Mucosa of descending colon (tissue), 3 donors: Measurements from ENCODE around the gene RIF1. TPM values are rescaled to one million over a fixed set of nuclear protein-coding genes. Genes with fewer than 3 reads are reported as not detected.
"Not testable (repeated sequence)": the region's sequence is repeated elsewhere in the genome, so short reads cannot be mapped to it uniquely, and the experiment has no call there.

Experiments used
- ATAC-seq: fragments of 200-7000 bp; cut with Tn5 transposase; one replicate; pipeline ENCODE4 v1.9.1; 2020; ENCODE audit warnings: mild to moderate bottlenecking, moderate library complexity
- DNase-seq, 3 donors: peaks; one replicate each; pipeline ENCODE4 v3.0.0-alpha.2; 2020
- H3K36me3 ChIP-seq: fragments of 200-600 bp; one replicate; pipeline ENCODE4 v1.8.0; 2021; ENCODE audit warnings: low read depth, mild to moderate bottlenecking
- H3K4me1 ChIP-seq: fragments of 200-600 bp; one replicate; pipeline ENCODE4 v1.8.0; 2021; ENCODE audit warnings: low read depth, mild to moderate bottlenecking
- H3K4me3 ChIP-seq: fragments of 200-600 bp; one replicate; pipeline ENCODE4 v1.8.0; 2021; ENCODE audit warnings: mild to moderate bottlenecking
- H3K9me3 ChIP-seq: fragments of 200-600 bp; one replicate; pipeline ENCODE4 v1.8.0; 2021; ENCODE audit warnings: mild to moderate bottlenecking
- intact Hi-C, 2 donors: fragments of 100-400 bp; cut with DNase I in 1 of 2; cut with micrococcal nuclease in 1 of 2; formaldehyde crosslinking; loops; one replicate each; pipeline versions ENCODE4 v1.11.0 to v1.11.1; 2022; cut with DNase I, micrococcal nuclease
- total RNA-seq, 3 donors: library from RNA; stranded (reverse); fragmentation: NEBNext Ultra II Directional in 2 of 3; extraction: Animal tissue kit (Norgen Biotek cat#: 25700) in 2 of 3; gene quantifications; one replicate each; pipeline versions ENCODE4 v1.2.1 to v1.2.4, GENCODE V29; 2021 to 2023
- TF ChIP-seq, protein P1 (sequence below): fragments of 200-600 bp; IDR thresholded peaks from one replicate; pipeline ENCODE4 v1.8.0; 2022; ENCODE audit warnings: antibody characterized with exemption, mild to moderate bottlenecking
- donor health status: DM: no; HTN: no; CAD: no; lungs with moderate emphysema.
- donor health status: DM: no; HTN: no; CAD: no.
- donor health status: DM: no; HTN: yes; CAD: no.

Gene RIF1
- total RNA-seq, 3 donors from 2014 or later = 25.7 to 42.5 (median 32.9) TPM

DNA sequence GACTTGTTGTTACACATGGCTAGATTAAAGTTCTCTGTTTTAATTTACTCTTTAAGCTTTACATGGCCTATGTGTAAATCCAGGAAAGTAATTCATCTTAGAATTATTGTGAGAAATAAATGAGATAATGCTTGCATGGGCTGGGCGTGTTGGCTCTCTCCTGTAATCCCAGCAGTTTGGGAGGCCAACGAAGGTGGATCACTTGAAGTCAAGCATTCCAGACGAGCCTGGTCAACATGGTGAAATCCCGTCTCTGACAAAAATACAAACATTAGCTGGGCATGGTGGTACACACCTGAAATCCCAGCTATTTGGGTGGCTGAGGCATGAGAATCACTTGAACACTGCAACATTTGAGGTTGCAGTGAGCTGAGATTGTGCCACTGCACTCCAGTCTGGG lies 4.3 kb upstream of the RIF1 start:
- no peak overlapping the region for H3K4me3 ChIP-seq
- no peak for ATAC-seq
- no peak for DNase-seq
- TF ChIP-seq, protein P1, sequence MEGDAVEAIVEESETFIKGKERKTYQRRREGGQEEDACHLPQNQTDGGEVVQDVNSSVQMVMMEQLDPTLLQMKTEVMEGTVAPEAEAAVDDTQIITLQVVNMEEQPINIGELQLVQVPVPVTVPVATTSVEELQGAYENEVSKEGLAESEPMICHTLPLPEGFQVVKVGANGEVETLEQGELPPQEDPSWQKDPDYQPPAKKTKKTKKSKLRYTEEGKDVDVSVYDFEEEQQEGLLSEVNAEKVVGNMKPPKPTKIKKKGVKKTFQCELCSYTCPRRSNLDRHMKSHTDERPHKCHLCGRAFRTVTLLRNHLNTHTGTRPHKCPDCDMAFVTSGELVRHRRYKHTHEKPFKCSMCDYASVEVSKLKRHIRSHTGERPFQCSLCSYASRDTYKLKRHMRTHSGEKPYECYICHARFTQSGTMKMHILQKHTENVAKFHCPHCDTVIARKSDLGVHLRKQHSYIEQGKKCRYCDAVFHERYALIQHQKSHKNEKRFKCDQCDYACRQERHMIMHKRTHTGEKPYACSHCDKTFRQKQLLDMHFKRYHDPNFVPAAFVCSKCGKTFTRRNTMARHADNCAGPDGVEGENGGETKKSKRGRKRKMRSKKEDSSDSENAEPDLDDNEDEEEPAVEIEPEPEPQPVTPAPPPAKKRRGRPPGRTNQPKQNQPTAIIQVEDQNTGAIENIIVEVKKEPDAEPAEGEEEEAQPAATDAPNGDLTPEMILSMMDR = no peak
- no peaks in the 10 kb centered on the region for H3K9me3 ChIP-seq
- no peaks in the 10 kb centered on the region for H3K4me1 ChIP-seq
- H3K36me3 ChIP-seq = no peaks in the 10 kb centered on the region
- intact Hi-C loops = no loop called here

DNA sequence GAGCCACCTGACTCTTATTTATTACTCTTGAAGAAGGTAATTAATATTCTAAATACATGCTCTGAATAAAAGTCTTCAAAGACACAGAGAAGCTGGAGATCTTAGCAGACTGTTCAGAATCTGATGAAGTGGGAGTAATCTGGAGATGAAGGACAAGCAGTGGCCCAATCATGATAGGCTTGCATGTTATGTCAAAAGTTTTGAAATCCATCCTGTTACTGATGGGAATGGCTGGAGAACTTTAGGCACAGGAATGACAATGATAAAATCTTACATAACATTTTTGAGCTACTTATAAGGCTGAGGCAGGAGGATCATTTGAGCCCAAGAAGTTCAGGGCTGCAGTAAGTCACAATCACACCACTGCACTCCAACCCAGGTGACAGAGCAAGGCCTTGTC lies 2.4 kb upstream of the RIF1 start:
- Histone ChIP-seq H3K9me3 (no peaks in the 10 kb centered on the region), H3K4me1 (peaks cover 7% of the 10 kb centered on the region), H3K4me3 (no peak overlapping the region), H3K36me3 (no peaks in the 10 kb centered on the region)
- intact Hi-C loops = no loop called here
- ATAC-seq = no peak
- TF ChIP-seq, protein P1 = no peak
- DNase-seq = no peak

DNA sequence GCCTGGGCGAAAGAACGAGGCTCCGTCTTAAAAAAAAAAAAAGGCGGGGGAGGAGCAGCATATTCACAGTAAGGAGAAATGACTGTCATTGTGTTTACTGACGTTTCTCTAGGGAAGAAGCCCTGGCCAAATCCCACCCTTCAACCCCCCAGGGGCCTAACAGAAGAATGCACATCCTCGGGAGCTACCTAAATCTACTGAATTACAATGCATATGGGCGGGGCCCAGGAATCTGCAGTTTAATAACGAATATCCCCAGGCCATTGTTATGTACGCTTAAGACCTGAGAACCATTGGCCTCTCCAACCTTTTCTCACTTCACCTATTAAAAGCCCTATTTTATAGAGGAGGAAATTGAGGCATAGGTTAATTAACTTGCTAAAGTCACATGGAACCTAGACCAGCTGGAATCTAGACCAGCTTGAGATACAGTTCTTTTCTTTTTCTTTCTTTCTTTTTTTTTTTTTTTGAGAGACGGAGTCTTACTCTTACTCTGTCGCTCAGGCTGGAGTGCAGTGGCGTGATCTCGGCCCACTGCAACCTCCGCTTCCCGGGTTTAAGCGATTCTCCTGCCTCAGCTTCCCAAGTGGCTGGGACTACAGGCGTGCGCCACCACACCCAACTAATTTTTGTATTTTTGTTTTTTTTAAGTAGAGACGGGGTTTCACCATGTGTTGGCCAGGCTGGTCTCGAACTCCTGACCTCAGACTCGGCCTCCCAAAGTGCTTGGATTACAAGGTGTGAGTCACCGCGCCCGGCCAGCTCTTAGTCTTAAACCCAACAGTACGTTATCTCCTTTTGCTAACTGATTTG lies 708 bp upstream of the RIF1 start:
- intact Hi-C loops = no loop called here
- ATAC-seq = no peak
- TF ChIP-seq, protein P1 = no peak
- peaks cover 7% of the 10 kb centered on the region for H3K4me1 ChIP-seq
- no peaks in the 10 kb centered on the region for H3K9me3 ChIP-seq
- no peak overlapping the region for H3K4me3 ChIP-seq
- H3K36me3 ChIP-seq = no peaks in the 10 kb centered on the region
- peak in 1 of 3 donors; percentile 28 for DNase-seq

DNA sequence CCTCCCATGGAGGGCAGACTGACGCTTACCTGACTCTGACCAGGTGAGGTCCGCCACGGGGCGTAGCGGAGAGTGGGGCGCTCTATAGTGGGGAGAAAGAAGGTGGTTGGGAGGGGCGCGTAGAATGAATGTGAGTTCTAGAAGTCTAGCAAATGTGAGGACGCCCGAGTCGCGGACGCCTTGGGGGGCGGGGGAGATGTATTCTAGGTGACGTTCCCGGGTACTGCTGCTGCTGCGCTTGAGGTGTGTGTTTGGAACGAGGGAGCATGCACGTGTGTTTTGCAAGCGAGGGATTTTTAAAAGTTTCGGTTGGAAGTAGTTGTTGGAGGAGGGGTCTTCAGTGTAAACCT lies 758 bp downstream of the RIF1 start:
- H3K4me3 ChIP-seq = peak overlapping the region; percentile 89
- TF ChIP-seq, protein P1 = no peak
- ATAC-seq (peak; percentile 54), DNase-seq (peak in 2 of 3 donors; percentile 45 to 62)
- intact Hi-C loops = no loop called here
- H3K4me1 ChIP-seq = peaks cover 7% of the 10 kb centered on the region
- H3K36me3 ChIP-seq = no peaks in the 10 kb centered on the region
- no peaks in the 10 kb centered on the region for H3K9me3 ChIP-seq

DNA sequence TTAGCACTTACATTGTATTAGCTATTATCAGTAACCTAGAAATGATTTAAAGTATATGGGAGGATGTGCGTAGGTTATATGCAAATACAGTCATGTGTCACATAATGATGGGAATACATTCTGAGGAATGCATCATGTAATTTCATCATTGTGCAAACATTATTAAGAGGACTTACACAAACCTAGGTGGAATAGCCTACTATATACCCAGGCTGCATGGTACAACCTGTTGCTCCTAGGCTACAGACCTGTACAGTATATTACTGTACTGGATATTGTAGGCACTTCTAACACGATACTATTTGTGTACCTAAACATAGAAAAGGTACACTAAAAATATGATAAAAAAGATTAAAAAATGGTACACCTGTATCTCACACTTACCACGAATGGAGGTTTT lies 7.9 kb downstream of the RIF1 start:
- Histone ChIP-seq H3K4me3 (no peak overlapping the region), H3K9me3 (no peaks in the 10 kb centered on the region), H3K36me3 (no peaks in the 10 kb centered on the region), H3K4me1 (no peaks in the 10 kb centered on the region)
- DNase-seq (no peak), ATAC-seq (peak; percentile 51)
- intact Hi-C loops = no loop called here
- TF ChIP-seq, protein P1 = no peak

DNA sequence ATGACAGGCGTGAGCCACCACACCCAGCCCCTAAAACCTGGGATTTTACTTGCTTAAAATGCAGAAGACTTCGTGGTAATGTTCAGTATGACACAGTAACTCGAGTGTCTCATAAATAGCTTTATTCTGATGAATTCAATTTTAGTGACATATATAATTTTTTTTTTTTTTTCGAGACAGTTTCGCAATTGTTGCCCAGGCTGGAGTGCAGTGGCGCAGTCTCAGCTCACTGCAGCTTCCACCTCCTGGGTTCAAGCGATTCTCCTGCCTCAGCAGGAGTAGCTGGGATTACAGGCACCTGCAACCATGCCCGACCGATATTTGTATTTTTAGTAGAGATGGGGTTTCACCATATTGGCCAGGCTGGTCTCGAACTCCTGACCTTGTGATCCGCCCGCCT lies 12.0 kb downstream of the RIF1 start:
- H3K4me1 ChIP-seq, intact Hi-C loops, DNase-seq, ATAC-seq, H3K36me3 ChIP-seq, H3K4me3 ChIP-seq, H3K9me3 ChIP-seq: not testable (repeated sequence)
